Raji (cell line): ENCODE results near the gene FNDC1.

Experiments used
- POLR2A ChIP-seq: IDR thresholded peaks from 2 replicates; pipeline ENCODE4 v1.6.1; 2011; ENCODE audit warnings: low read depth, low read length, control low read depth; ENCODE audit not compliant: insufficient read depth

Gene FNDC1

GRCh38 chr6:159169193-159169555, at the start of gene FNDC1:
FNDC1 (plus strand) TSS chr6:159169400; CDS start chr6:159169597, 197 bp downstream.
- TF ChIP-seq POLR2A = no peak

GRCh38 chr6:159119791-159120190, 49.4 kb upstream of the FNDC1 start:
- no peak for TF ChIP-seq POLR2A

GRCh38 chr6:159121486-159121885, 47.7 kb upstream of the FNDC1 start:
- no peak for TF ChIP-seq POLR2A

- TF ChIP-seq POLR2A = no peak
Observed at GRCh38 chr6:159122453-159122852, 46.7 kb upstream of the FNDC1 start.

- no peak for TF ChIP-seq POLR2A
Observed at GRCh38 chr6:159125014-159125609, 44.1 kb upstream of the FNDC1 start.

- TF ChIP-seq POLR2A = no peak
Observed at GRCh38 chr6:159125951-159126352, 43.2 kb upstream of the FNDC1 start.

- TF ChIP-seq POLR2A = no peak
Observed at GRCh38 chr6:159126590-159126989, 42.6 kb upstream of the FNDC1 start.

GRCh38 chr6:159127701-159128100, 41.5 kb upstream of the FNDC1 start:
- no peak for TF ChIP-seq POLR2A

- TF ChIP-seq POLR2A = no peak
Observed at GRCh38 chr6:159128978-159129377, 40.2 kb upstream of the FNDC1 start.

GRCh38 chr6:159130846-159131245, 38.4 kb upstream of the FNDC1 start:
- no peak for TF ChIP-seq POLR2A

GRCh38 chr6:159131709-159132108, 37.5 kb upstream of the FNDC1 start:
- TF ChIP-seq POLR2A = no peak

- TF ChIP-seq POLR2A = no peak
Observed at GRCh38 chr6:159132664-159133063, 36.5 kb upstream of the FNDC1 start.

- TF ChIP-seq POLR2A = no peak
Observed at GRCh38 chr6:159134701-159135364, 34.4 kb upstream of the FNDC1 start.

GRCh38 chr6:159137676-159138075, 31.5 kb upstream of the FNDC1 start:
- no peak for TF ChIP-seq POLR2A

GRCh38 chr6:159142531-159142930, 26.7 kb upstream of the FNDC1 start:
- no peak for TF ChIP-seq POLR2A

- TF ChIP-seq POLR2A = no peak
Observed at GRCh38 chr6:159148641-159149040, 20.6 kb upstream of the FNDC1 start.

- TF ChIP-seq POLR2A = no peak
Observed at GRCh38 chr6:159149641-159150040, 19.6 kb upstream of the FNDC1 start.
